GM23338 (cell line): ENCODE measurements around the gene ALDH1B1. TPM values are rescaled to one million over a fixed set of nuclear protein-coding genes. Genes with fewer than 3 reads are reported as not detected.
A peak's percentile ranks its signal among the peaks of the same experiment; 100 is the strongest.

Experiments
- ATAC-seq: fragments of 200-7000 bp; cut with Tn5 transposase; 3 replicates; pipeline ENCODE4 v1.9.1; 2020
- DNase-seq: peaks from one replicate; pipeline ENCODE4 v3.0.0-alpha.2; 2015; ENCODE audit warnings: low spot score
- H2AFZ ChIP-seq: fragments of 200-600 bp; sonication (generic); 2 replicates; pipeline ENCODE4 v1.8.0; 2016; ENCODE audit warnings: antibody characterized with exemption, mild to moderate bottlenecking, moderate library complexity
- H3F3A ChIP-seq: fragments of 200-600 bp; sonication (generic); replicated peaks from 2 replicates; pipeline ENCODE4 v1.8.0; 2017; ENCODE audit warnings: antibody characterized with exemption, mixed run types, low read depth
- H3K27ac ChIP-seq: fragments of 200-600 bp; sonication (generic); 2 replicates; pipeline ENCODE4 v1.6.1; 2016; ENCODE audit warnings: low read depth
- H3K27me3 ChIP-seq: fragments of 200-600 bp; sonication (generic); 2 replicates; pipeline ENCODE4 v1.8.0; 2016; ENCODE audit warnings: mild to moderate bottlenecking, mixed run types, moderate library complexity; ENCODE audit not compliant: insufficient read depth
- H3K36me3 ChIP-seq: fragments of 200-600 bp; sonication (generic); 2 replicates; pipeline ENCODE4 v1.8.0; 2016; ENCODE audit warnings: mild to moderate bottlenecking; ENCODE audit not compliant: insufficient read depth
- H3K4me1 ChIP-seq: fragments of 200-600 bp; sonication (generic); 2 replicates; pipeline ENCODE4 v1.8.0; 2016; ENCODE audit warnings: mild to moderate bottlenecking, moderate library complexity; ENCODE audit not compliant: insufficient read depth
- H3K4me2 ChIP-seq: fragments of 200-600 bp; sonication (generic); 2 replicates; pipeline ENCODE4 v1.7.1; 2017; ENCODE audit warnings: mixed run types
- H3K4me3 ChIP-seq: fragments of 200-600 bp; sonication (generic); 2 replicates; pipeline ENCODE4 v1.6.1; 2016; ENCODE audit warnings: mixed run types
- H3K79me2 ChIP-seq: fragments of 200-600 bp; sonication (generic); replicated peaks from 2 replicates; pipeline ENCODE4 v1.8.0; 2017; ENCODE audit warnings: mild to moderate bottlenecking; ENCODE audit not compliant: insufficient read depth
- H3K9me2 ChIP-seq: fragments of 200-600 bp; sonication (generic); 2 replicates; pipeline ENCODE4 v1.8.0; 2017; ENCODE audit not compliant: insufficient read depth
- H4K20me1 ChIP-seq: fragments of 200-600 bp; sonication (generic); replicated peaks from 2 replicates; pipeline ENCODE4 v1.8.0; 2017; ENCODE audit warnings: mild to moderate bottlenecking; ENCODE audit not compliant: insufficient read depth
- H3K27ac Mint-ChIP-seq: 2 replicates; pipeline ENCODE4 v1.8.0; 2020; ENCODE audit warnings: inconsistent platforms, mild to moderate bottlenecking, moderate library complexity, mixed read lengths
- H3K27me3 Mint-ChIP-seq: 3 replicates; pipeline ENCODE4 v1.8.0; 2022; ENCODE audit warnings: low read depth, mild to moderate bottlenecking, moderate library complexity, mixed read lengths, inconsistent platforms; ENCODE audit not compliant: insufficient read depth, poor library complexity
- H3K36me3 Mint-ChIP-seq: 3 replicates; pipeline ENCODE4 v1.8.0; 2021; ENCODE audit warnings: low read depth, mild to moderate bottlenecking, inconsistent platforms, moderate library complexity, mixed read lengths
- H3K4me1 Mint-ChIP-seq: 3 replicates; pipeline ENCODE4 v1.8.0; 2020; ENCODE audit warnings: mild to moderate bottlenecking, inconsistent platforms, mixed read lengths
- H3K4me3 Mint-ChIP-seq: 3 replicates; pipeline ENCODE4 v1.8.0; 2021; ENCODE audit warnings: moderate library complexity, mild to moderate bottlenecking, inconsistent platforms, mixed read lengths
- H3K9me3 Mint-ChIP-seq: 3 replicates; pipeline ENCODE4 v1.8.0; 2020; ENCODE audit warnings: moderate library complexity, mild to moderate bottlenecking, inconsistent platforms, mixed read lengths
- EZH2 ChIP-seq: fragments of 200-600 bp; sonication (generic); IDR thresholded peaks from one replicate; pipeline ENCODE4 v1.8.0; 2017; ENCODE audit warnings: antibody characterized with exemption, mild to moderate bottlenecking, low read depth; ENCODE audit not compliant: unreplicated experiment
- JUNB ChIP-seq: IDR thresholded peaks from one replicate; pipeline ENCODE4 v1.6.1; 2016; ENCODE audit warnings: antibody characterized with exemption; ENCODE audit not compliant: unreplicated experiment
- STAT1 ChIP-seq: IDR thresholded peaks from one replicate; pipeline ENCODE4 v1.6.1; 2016; ENCODE audit warnings: antibody characterized with exemption; ENCODE audit not compliant: unreplicated experiment
- polyA plus RNA-seq: library from polyadenylated mRNA; unstranded; fragments of >200 nt; fragmentation: Nextera tagmentation; extraction: Ambion mirVana; gene quantifications from 2 replicates; pipeline ENCODE4 v1.2.1, GENCODE V29; 2016
- total RNA-seq: library from RNA; depleted of rRNA; stranded (reverse); fragments of >200 nt; shearing (Covaris generic); gene quantifications from 2 replicates; pipeline ENCODE4 v1.2.3, GENCODE V29; 2014
- TF ChIP-seq, protein P1 (sequence below): IDR thresholded peaks from one replicate; pipeline ENCODE4 v1.6.1; 2018; ENCODE audit warnings: antibody characterized with exemption; ENCODE audit not compliant: unreplicated experiment
- TF ChIP-seq, protein P2 (sequence below): IDR thresholded peaks from 2 replicates; pipeline ENCODE4 v1.6.1; 2016; ENCODE audit warnings: antibody characterized with exemption

The ALDH1B1 gene
- total and polyA plus RNA-seq, 2 experiments from 2014 or later, result 37.5 to 74.8 TPM

DNA sequence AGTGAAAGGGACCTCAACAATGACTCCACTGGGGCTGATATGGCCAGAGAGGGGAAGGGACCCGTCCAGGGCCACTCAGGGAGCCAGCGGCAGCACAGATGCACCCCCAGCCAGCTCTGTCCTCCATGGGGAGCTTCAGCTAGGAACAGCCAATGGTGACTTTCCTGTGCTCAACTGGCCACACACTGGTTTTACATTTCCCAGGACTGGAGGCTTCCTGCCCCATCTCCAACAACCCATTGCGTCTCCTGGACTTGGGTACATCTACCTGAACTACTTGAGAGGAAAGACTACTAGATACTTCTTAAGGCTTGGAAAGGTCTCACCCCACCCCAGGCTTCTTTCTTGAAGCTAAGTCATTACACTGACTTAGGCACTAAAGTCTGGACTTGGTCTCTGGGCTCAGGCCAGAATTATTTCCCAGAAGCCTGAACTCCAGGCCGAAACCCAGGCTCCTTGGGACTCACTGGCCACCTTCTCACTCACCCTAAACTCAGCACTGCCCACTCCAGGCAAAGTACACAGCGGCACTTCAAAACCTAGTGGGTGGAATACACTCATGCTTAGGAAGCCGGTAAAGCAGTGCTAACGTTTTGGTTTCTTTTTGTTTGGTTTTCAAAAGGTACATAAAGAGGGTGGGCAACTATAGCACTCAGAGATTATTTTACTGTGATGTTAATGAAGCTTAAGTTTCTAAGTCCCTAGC, 30.2 kb downstream of the ALDH1B1 start (continued):
- TF ChIP-seq, protein P1, sequence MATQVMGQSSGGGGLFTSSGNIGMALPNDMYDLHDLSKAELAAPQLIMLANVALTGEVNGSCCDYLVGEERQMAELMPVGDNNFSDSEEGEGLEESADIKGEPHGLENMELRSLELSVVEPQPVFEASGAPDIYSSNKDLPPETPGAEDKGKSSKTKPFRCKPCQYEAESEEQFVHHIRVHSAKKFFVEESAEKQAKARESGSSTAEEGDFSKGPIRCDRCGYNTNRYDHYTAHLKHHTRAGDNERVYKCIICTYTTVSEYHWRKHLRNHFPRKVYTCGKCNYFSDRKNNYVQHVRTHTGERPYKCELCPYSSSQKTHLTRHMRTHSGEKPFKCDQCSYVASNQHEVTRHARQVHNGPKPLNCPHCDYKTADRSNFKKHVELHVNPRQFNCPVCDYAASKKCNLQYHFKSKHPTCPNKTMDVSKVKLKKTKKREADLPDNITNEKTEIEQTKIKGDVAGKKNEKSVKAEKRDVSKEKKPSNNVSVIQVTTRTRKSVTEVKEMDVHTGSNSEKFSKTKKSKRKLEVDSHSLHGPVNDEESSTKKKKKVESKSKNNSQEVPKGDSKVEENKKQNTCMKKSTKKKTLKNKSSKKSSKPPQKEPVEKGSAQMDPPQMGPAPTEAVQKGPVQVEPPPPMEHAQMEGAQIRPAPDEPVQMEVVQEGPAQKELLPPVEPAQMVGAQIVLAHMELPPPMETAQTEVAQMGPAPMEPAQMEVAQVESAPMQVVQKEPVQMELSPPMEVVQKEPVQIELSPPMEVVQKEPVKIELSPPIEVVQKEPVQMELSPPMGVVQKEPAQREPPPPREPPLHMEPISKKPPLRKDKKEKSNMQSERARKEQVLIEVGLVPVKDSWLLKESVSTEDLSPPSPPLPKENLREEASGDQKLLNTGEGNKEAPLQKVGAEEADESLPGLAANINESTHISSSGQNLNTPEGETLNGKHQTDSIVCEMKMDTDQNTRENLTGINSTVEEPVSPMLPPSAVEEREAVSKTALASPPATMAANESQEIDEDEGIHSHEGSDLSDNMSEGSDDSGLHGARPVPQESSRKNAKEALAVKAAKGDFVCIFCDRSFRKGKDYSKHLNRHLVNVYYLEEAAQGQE, result no peak
- TF ChIP-seq EZH2, result no peak

- Histone ChIP-seq H4K20me1 (no peaks in the 10 kb centered on the region; the same call in 1 of the 2 replicates), H3K79me2 (no peaks in the 10 kb centered on the region), H3F3A (peaks cover 6% of the 10 kb centered on the region; the same call in 1 of the 2 replicates), H3K4me3 (peak overlapping the region; percentile 64), H2AFZ (peak overlapping the region; percentile 87; the same call in 1 of the 2 replicates), H3K9me2 (no peaks in the 10 kb centered on the region), H3K4me1 (peaks cover 34% of the 10 kb centered on the region), H3K4me2 (peak overlapping the region; percentile 83), H3K27ac (no peak overlapping the region), H3K36me3 (no peaks in the 10 kb centered on the region), H3K27me3 (peaks cover 53% of the 10 kb centered on the region)
- Mint-ChIP-seq H3K4me3 (peak overlapping the region; percentile 59), H3K36me3 (no peaks in the 10 kb centered on the region), H3K4me1 (peaks cover 54% of the 10 kb centered on the region), H3K9me3 (no peaks in the 10 kb centered on the region), H3K27ac (no peak overlapping the region), H3K27me3 (peaks cover 35% of the 10 kb centered on the region)
- ATAC-seq (no peak), DNase-seq (peak; percentile 44)
- TF ChIP-seq JUNB (no peak), EZH2 (peak; percentile 53), STAT1 (no peak)
These were observed 30.9 kb downstream of the ALDH1B1 start for GRCh38 chr9:38423273-38423972.

DNA sequence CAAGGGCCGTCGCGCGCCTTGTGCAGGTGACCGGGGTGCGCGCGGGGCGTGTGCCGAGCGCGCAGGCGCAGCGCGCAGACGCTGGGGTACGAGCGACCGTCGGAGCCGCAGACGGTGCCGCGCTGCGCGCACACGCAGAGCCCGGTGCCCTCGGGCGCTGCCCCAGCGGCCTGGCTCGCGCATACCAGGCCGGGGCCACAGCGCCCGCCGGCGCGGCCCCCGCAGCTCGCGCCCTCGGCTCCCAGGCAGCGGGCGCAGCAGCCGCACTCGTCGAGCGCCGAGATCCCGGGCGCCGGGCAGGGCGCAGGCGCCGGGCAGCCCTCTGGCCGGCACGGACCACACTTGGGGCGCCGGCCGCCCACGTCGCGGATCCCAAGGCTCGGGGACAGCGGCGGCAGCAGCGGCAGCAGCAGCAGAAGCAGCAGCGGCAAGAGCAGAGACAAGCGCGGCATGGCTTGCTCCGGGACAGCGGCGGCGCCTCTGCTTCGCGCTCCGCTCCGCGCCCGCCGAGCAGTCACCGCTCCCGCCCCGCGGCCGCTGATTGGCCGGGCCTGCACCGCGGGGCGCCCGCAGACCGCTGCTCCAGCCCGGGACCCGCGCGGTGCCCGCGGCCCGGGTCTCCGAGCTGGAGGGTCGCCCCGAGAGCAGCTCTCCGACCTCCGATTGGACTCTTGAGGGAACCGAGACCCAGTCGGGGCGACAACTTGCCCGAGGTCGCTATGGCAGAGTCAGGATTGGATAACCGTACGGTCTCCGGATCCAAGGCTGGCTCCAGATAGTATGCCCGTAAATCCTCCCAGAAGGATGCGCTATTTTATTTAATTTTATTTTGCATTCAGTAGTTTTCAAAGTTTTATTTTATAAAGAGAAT, 31.7 kb downstream of the ALDH1B1 start, which contains the start of gene IGFBPL1:
Gene IGFBPL1, minus strand, starts transcription at position 482 of the 871 bp plus-strand sequence. Its CDS starts 30 bp downstream, at position 452.
- Histone ChIP-seq H3K4me2 (peak within 1 kb of the TSS; percentile 90), H3K9me2 (no peaks in the 10 kb centered on the region), H4K20me1 (no peaks in the 10 kb centered on the region; the same call in 1 of the 2 replicates), H3F3A (peaks cover 6% of the 10 kb centered on the region; the same call in 1 of the 2 replicates), H3K4me1 (peaks cover 34% of the 10 kb centered on the region), H3K27me3 (peaks cover 53% of the 10 kb centered on the region), H3K36me3 (no peaks in the 10 kb centered on the region), H3K79me2 (no peaks in the 10 kb centered on the region), H3K4me3 (peak within 1 kb of the TSS; percentile 64), H2AFZ (peak within 1 kb of the TSS; percentile 87), H3K27ac (no peak within 1 kb of the TSS)
- TF ChIP-seq, protein P2, sequence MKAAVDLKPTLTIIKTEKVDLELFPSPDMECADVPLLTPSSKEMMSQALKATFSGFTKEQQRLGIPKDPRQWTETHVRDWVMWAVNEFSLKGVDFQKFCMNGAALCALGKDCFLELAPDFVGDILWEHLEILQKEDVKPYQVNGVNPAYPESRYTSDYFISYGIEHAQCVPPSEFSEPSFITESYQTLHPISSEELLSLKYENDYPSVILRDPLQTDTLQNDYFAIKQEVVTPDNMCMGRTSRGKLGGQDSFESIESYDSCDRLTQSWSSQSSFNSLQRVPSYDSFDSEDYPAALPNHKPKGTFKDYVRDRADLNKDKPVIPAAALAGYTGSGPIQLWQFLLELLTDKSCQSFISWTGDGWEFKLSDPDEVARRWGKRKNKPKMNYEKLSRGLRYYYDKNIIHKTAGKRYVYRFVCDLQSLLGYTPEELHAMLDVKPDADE, result no peak
- TF ChIP-seq EZH2, result peak; percentile 1
- Mint-ChIP-seq H3K9me3 (no peaks in the 10 kb centered on the region), H3K36me3 (no peaks in the 10 kb centered on the region), H3K27ac (no peak within 1 kb of the TSS), H3K4me1 (peaks cover 46% of the 10 kb centered on the region), H3K4me3 (peak within 1 kb of the TSS; percentile 62), H3K27me3 (peaks cover 35% of the 10 kb centered on the region)
- DNase-seq, result peak; percentile 70
- ATAC-seq, result peak; percentile 78
